WTC11 (cell line): ENCODE measurements around the gene SDC1. TPM values are rescaled to one million over a fixed set of nuclear protein-coding genes. Genes with fewer than 3 reads are reported as not detected.
A peak's percentile ranks its signal among the peaks of the same experiment; 100 is the strongest.

Experiments
- ATAC-seq: fragments of 200-7000 bp; cut with Tn5 transposase; 2 replicates; pipeline ENCODE4 v1.10.0; 2021; ENCODE audit warnings: mild to moderate bottlenecking, moderate library complexity
- CTCF ChIA-PET: fragments of 300-600 bp; sonication (Branson Sonifier 250); formaldehyde crosslinking; loops from one replicate; lab custom pipeline; 2021; ENCODE audit warnings: antibody characterized with exemption; lab: Charles Lee
- POLR2A ChIA-PET: fragments of 350-600 bp; sonication (Branson Sonifier 250); formaldehyde crosslinking; loops from one replicate; lab custom pipeline; 2021; ENCODE audit warnings: antibody characterized with exemption; lab: Charles Lee
- DNase-seq: peaks from one replicate; pipeline ENCODE4 v3.0.0; 2021; ENCODE audit warnings: low spot score
- H3K27ac Mint-ChIP-seq: 2 replicates; pipeline ENCODE4 v1.8.0; 2021; ENCODE audit warnings: mixed read lengths
- H3K27me3 Mint-ChIP-seq: 2 replicates; pipeline ENCODE4 v1.8.0; 2021; ENCODE audit warnings: low read depth, mild to moderate bottlenecking, moderate library complexity, mixed read lengths
- H3K36me3 Mint-ChIP-seq: 2 replicates; pipeline ENCODE4 v1.8.0; 2021; ENCODE audit warnings: mixed read lengths
- H3K4me1 Mint-ChIP-seq: 2 replicates; pipeline ENCODE4 v1.8.0; 2022; ENCODE audit warnings: mixed read lengths
- H3K4me3 Mint-ChIP-seq: 2 replicates; pipeline ENCODE4 v1.8.0; 2021; ENCODE audit warnings: mild to moderate bottlenecking, moderate library complexity, mixed read lengths
- H3K9me3 Mint-ChIP-seq: 2 replicates; pipeline ENCODE4 v1.8.0; 2021; ENCODE audit warnings: mixed read lengths
- ATF1 ChIP-seq: sonication (generic); formaldehyde crosslinking; IDR thresholded peaks from 2 replicates; pipeline ENCODE4 v1.8.1; 2023; ENCODE audit warnings: mild to moderate bottlenecking, moderate library complexity, missing genetic modification reagents
- CREB1 ChIP-seq: sonication (generic); formaldehyde crosslinking; IDR thresholded peaks from 2 replicates; pipeline ENCODE4 v1.8.0; 2023; ENCODE audit warnings: mild to moderate bottlenecking, missing genetic modification reagents
- ELF4 ChIP-seq: sonication (generic); formaldehyde crosslinking; IDR thresholded peaks from 2 replicates; pipeline ENCODE4 v1.8.1; 2022; ENCODE audit warnings: low read depth, mild to moderate bottlenecking, moderate library complexity, missing genetic modification reagents
- FOXJ3 ChIP-seq: sonication (generic); formaldehyde crosslinking; IDR thresholded peaks from 2 replicates; pipeline ENCODE4 v1.9.0; 2021; ENCODE audit warnings: missing genetic modification reagents, mild to moderate bottlenecking, borderline replicate concordance
- NFYB ChIP-seq: sonication (generic); formaldehyde crosslinking; conservative IDR thresholded peaks from 2 replicates; pipeline ENCODE4 v1.8.0; 2022; ENCODE audit warnings: low read depth, missing genetic modification reagents
- NR3C1 ChIP-seq: sonication (generic); formaldehyde crosslinking; conservative IDR thresholded peaks from 2 replicates; pipeline ENCODE4 v1.8.1; 2023; ENCODE audit warnings: low read depth, mild to moderate bottlenecking, missing genetic modification reagents
- RELA ChIP-seq: sonication (generic); formaldehyde crosslinking; IDR thresholded peaks from 2 replicates; pipeline ENCODE4 v1.8.1; 2022; ENCODE audit warnings: missing genetic modification reagents, mild to moderate bottlenecking, borderline replicate concordance
- RORB ChIP-seq: fragments of 250-450 bp; sonication (Bioruptor Pico); IDR thresholded peaks from 2 replicates; pipeline ENCODE4 v1.9.0; 2021; ENCODE audit warnings: mild to moderate bottlenecking
- SP1 ChIP-seq: sonication (generic); formaldehyde crosslinking; conservative IDR thresholded peaks from 2 replicates; pipeline ENCODE4 v1.8.1; 2022; ENCODE audit warnings: missing genetic modification reagents
- TP53 ChIP-seq: sonication (generic); formaldehyde crosslinking; IDR thresholded peaks from 2 replicates; pipeline ENCODE4 v1.8.1; 2023; ENCODE audit warnings: mild to moderate bottlenecking, missing genetic modification reagents
- ZNF138 ChIP-seq: sonication (generic); formaldehyde crosslinking; conservative IDR thresholded peaks from 2 replicates; pipeline ENCODE4 v1.8.1; 2022; ENCODE audit warnings: mild to moderate bottlenecking, moderate library complexity, missing genetic modification reagents
- ZNF232 ChIP-seq: sonication (generic); formaldehyde crosslinking; IDR thresholded peaks from 2 replicates; pipeline ENCODE4 v1.8.0; 2022; ENCODE audit warnings: mild to moderate bottlenecking, missing genetic modification reagents
- ZNF423 ChIP-seq: fragments of 250-450 bp; sonication (Bioruptor Pico); IDR thresholded peaks from 2 replicates; pipeline ENCODE4 v2.1.2; 2022; ENCODE audit warnings: mild to moderate bottlenecking, moderate library complexity
- total RNA-seq: library from RNA; stranded (reverse); gene quantifications from 3 replicates; pipeline ENCODE4 v1.2.3, GENCODE V29; 2021
- TF ChIP-seq, protein P1 (sequence below): fragments of 250-450 bp; sonication (Bioruptor Pico); IDR thresholded peaks from 2 replicates; pipeline ENCODE4 v1.9.0; 2021; ENCODE audit warnings: moderate library complexity, mild to moderate bottlenecking, inconsistent platforms, borderline replicate concordance
- TF ChIP-seq, protein P2 (sequence below): fragments of 250-450 bp; sonication (Bioruptor Pico); IDR thresholded peaks from 2 replicates; pipeline ENCODE4 v1.9.0; 2021; ENCODE audit warnings: mild to moderate bottlenecking
- TF ChIP-seq, protein P3 (sequence below): sonication (generic); formaldehyde crosslinking; IDR thresholded peaks from 2 replicates; pipeline ENCODE4 v1.8.0; 2023; ENCODE audit warnings: missing genetic modification reagents
- TF ChIP-seq, protein P4 (sequence below): sonication (generic); formaldehyde crosslinking; IDR thresholded peaks from 2 replicates; pipeline ENCODE4 v1.8.0; 2023; ENCODE audit warnings: missing genetic modification reagents, mild to moderate bottlenecking, borderline replicate concordance
- TF ChIP-seq, protein P5 (sequence below): sonication (generic); formaldehyde crosslinking; IDR thresholded peaks from 2 replicates; pipeline ENCODE4 v1.8.1; 2023; ENCODE audit warnings: mild to moderate bottlenecking, missing genetic modification reagents, moderate library complexity
- TF ChIP-seq, protein P6 (sequence below): fragments of 250-450 bp; sonication (Bioruptor Pico); IDR thresholded peaks from 2 replicates; pipeline ENCODE4 v2.1.2; 2022; ENCODE audit warnings: mild to moderate bottlenecking, moderate library complexity

The SDC1 gene
- total RNA-seq, 1 experiment from 2014 or later = 52.6 TPM

DNA sequence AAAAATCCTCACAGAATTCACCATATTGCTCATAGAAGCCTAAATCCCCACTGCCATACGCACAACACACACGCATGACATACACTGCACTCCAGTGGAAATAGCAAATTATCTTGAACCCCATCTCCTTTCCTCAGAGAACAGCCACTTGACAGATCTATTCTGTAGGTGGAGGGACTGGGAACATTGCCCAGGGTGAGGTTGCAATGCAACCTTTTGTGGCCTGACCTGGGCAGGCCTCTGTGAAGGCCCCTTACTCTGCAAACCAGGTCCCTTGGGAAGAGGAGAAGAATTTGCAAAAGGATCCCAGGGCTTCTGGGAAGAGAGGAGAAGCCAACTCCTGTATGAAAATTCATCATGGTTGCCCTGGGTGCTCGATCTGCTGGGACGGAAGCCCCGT is 51.9 kb downstream of the SDC1 start:
- no peak for TF ChIP-seq ZNF423 (CRISPR knock-in tag)
- no peak for TF ChIP-seq FOXJ3 (CRISPR knock-in tag)
- no peak for TF ChIP-seq NR3C1 (CRISPR knock-in tag)
- TF ChIP-seq, protein P1, sequence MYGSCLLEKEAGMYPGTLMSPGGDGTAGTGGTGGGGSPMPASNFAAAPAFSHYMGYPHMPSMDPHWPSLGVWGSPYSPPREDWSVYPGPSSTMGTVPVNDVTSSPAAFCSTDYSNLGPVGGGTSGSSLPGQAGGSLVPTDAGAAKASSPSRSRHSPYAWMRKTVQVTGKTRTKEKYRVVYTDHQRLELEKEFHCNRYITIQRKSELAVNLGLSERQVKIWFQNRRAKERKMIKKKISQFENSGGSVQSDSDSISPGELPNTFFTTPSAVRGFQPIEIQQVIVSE (CRISPR knock-in tag) = no peak
- TF ChIP-seq, protein P2, sequence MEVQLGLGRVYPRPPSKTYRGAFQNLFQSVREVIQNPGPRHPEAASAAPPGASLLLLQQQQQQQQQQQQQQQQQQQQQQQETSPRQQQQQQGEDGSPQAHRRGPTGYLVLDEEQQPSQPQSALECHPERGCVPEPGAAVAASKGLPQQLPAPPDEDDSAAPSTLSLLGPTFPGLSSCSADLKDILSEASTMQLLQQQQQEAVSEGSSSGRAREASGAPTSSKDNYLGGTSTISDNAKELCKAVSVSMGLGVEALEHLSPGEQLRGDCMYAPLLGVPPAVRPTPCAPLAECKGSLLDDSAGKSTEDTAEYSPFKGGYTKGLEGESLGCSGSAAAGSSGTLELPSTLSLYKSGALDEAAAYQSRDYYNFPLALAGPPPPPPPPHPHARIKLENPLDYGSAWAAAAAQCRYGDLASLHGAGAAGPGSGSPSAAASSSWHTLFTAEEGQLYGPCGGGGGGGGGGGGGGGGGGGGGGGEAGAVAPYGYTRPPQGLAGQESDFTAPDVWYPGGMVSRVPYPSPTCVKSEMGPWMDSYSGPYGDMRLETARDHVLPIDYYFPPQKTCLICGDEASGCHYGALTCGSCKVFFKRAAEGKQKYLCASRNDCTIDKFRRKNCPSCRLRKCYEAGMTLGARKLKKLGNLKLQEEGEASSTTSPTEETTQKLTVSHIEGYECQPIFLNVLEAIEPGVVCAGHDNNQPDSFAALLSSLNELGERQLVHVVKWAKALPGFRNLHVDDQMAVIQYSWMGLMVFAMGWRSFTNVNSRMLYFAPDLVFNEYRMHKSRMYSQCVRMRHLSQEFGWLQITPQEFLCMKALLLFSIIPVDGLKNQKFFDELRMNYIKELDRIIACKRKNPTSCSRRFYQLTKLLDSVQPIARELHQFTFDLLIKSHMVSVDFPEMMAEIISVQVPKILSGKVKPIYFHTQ = no peak
- TF ChIP-seq, protein P3, sequence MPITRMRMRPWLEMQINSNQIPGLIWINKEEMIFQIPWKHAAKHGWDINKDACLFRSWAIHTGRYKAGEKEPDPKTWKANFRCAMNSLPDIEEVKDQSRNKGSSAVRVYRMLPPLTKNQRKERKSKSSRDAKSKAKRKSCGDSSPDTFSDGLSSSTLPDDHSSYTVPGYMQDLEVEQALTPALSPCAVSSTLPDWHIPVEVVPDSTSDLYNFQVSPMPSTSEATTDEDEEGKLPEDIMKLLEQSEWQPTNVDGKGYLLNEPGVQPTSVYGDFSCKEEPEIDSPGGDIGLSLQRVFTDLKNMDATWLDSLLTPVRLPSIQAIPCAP (CRISPR knock-in tag) = no peak
- no peak for TF ChIP-seq TP53 (CRISPR knock-in tag)
- TF ChIP-seq ZNF232 (CRISPR knock-in tag) = no peak
- no peak for TF ChIP-seq ATF1 (CRISPR knock-in tag)
- TF ChIP-seq SP1 (CRISPR knock-in tag) = no peak
- TF ChIP-seq ELF4 (CRISPR knock-in tag) = no peak
- TF ChIP-seq, protein P4, sequence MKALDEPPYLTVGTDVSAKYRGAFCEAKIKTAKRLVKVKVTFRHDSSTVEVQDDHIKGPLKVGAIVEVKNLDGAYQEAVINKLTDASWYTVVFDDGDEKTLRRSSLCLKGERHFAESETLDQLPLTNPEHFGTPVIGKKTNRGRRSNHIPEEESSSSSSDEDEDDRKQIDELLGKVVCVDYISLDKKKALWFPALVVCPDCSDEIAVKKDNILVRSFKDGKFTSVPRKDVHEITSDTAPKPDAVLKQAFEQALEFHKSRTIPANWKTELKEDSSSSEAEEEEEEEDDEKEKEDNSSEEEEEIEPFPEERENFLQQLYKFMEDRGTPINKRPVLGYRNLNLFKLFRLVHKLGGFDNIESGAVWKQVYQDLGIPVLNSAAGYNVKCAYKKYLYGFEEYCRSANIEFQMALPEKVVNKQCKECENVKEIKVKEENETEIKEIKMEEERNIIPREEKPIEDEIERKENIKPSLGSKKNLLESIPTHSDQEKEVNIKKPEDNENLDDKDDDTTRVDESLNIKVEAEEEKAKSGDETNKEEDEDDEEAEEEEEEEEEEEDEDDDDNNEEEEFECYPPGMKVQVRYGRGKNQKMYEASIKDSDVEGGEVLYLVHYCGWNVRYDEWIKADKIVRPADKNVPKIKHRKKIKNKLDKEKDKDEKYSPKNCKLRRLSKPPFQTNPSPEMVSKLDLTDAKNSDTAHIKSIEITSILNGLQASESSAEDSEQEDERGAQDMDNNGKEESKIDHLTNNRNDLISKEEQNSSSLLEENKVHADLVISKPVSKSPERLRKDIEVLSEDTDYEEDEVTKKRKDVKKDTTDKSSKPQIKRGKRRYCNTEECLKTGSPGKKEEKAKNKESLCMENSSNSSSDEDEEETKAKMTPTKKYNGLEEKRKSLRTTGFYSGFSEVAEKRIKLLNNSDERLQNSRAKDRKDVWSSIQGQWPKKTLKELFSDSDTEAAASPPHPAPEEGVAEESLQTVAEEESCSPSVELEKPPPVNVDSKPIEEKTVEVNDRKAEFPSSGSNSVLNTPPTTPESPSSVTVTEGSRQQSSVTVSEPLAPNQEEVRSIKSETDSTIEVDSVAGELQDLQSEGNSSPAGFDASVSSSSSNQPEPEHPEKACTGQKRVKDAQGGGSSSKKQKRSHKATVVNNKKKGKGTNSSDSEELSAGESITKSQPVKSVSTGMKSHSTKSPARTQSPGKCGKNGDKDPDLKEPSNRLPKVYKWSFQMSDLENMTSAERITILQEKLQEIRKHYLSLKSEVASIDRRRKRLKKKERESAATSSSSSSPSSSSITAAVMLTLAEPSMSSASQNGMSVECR (CRISPR knock-in tag) = no peak
- TF ChIP-seq CREB1 (CRISPR knock-in tag) = no peak
- no peak for TF ChIP-seq RELA (CRISPR knock-in tag)
- no peak for TF ChIP-seq RORB (CRISPR knock-in tag)
- TF ChIP-seq NFYB (CRISPR knock-in tag) = no peak
- TF ChIP-seq ZNF138 = no peak
- Mint-ChIP-seq H3K27ac (no peak overlapping the region), H3K27me3 (no peaks in the 10 kb centered on the region), H3K4me1 (peaks cover 8% of the 10 kb centered on the region), H3K9me3 (no peaks in the 10 kb centered on the region), H3K4me3 (no peak overlapping the region), H3K36me3 (no peaks in the 10 kb centered on the region)
- DNase-seq = no peak
- no peak for ATAC-seq
- ChIA-PET POLR2A (no interaction called here), CTCF (interaction anchor here (1.2 kb wide), 1 partner anchor 52 kb away, joined by 6 read pairs; the partner anchor contains the start of gene SDC1)

DNA sequence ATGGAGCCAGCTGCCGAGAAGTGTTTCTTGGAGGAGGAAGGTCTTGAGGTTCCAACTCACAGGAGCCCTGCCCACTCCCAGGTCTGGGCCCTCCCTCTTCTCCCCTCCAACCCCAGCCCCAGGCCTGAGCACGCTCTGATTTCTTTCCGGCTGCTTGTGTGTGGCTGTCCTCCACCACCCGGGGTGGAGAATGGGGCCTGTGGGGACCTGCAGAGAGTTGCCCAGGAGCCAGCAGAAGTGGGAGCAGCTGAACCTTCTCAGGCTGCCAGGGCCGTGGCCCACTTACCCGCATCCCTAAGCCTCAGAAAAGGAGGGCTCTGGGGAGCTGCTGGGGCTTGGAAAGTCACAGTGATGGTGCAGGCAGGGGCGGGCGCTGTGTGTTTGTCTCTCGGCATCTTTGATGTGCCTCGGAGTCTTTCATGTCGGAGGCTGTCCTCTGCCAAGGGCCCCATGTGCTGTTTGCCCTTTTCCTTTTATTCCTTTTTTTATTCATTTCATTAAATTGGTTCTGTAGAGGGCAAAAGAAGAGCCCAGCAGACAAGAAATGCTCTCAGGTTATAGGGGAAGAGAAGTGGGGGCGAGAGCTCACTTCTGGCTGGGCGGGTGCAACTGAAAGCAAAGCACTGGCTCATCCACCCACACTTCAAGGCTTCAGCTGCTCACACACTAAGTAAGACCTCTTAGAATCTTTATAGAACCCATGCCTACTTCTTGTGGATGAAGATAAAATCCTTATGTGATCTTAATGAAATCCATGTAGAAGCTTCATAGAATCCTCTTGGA is 52.5 kb downstream of the SDC1 start:
- CTCF ChIA-PET = interaction anchor here (1.1 to 1.2 kb wide), 2 partner anchors 53 to 70 kb away, joined by 3 to 6 read pairs; partner anchors contain the start of gene SDC1
- H3K27ac Mint-ChIP-seq = no peak overlapping the region
- ATAC-seq = peak; percentile 77
- no peaks in the 10 kb centered on the region for H3K9me3 Mint-ChIP-seq
- DNase-seq = no peak
- peaks cover 8% of the 10 kb centered on the region for H3K4me1 Mint-ChIP-seq
- TF ChIP-seq, protein P5, sequence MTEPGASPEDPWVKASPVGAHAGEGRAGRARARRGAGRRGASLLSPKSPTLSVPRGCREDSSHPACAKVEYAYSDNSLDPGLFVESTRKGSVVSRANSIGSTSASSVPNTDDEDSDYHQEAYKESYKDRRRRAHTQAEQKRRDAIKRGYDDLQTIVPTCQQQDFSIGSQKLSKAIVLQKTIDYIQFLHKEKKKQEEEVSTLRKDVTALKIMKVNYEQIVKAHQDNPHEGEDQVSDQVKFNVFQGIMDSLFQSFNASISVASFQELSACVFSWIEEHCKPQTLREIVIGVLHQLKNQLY = no peak
- TF ChIP-seq, protein P6, sequence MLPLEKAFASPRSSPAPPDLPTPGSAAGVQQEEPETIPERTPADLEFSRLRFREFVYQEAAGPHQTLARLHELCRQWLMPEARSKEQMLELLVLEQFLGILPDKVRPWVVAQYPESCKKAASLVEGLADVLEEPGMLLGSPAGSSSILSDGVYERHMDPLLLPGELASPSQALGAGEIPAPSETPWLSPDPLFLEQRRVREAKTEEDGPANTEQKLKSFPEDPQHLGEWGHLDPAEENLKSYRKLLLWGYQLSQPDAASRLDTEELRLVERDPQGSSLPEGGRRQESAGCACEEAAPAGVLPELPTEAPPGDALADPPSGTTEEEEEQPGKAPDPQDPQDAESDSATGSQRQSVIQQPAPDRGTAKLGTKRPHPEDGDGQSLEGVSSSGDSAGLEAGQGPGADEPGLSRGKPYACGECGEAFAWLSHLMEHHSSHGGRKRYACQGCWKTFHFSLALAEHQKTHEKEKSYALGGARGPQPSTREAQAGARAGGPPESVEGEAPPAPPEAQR = no peak
- H3K36me3 Mint-ChIP-seq = no peaks in the 10 kb centered on the region
- POLR2A ChIA-PET = no interaction called here
- no peaks in the 10 kb centered on the region for H3K27me3 Mint-ChIP-seq
- no peak overlapping the region for H3K4me3 Mint-ChIP-seq
